ENCODE results near the gene EPHB1. TPM values are rescaled to one million over a fixed set of nuclear protein-coding genes. Genes with fewer than 3 reads are reported as not detected.

Gene EPHB1
- total RNA-seq, 1 donor from 2014 or later: 0.86 TPM

- peak; percentile 50 for DNase-seq (ENCODE audit: low read depth)
Measured at GRCh38 chr3:134846911-134847317, 51.9 kb downstream of the EPHB1 start.

- DNase-seq (ENCODE audit: low read depth): no peak
Measured at GRCh38 chr3:134847349-134847748, 52.3 kb downstream of the EPHB1 start.

- no peak for DNase-seq (ENCODE audit: low read depth)
Measured at GRCh38 chr3:134849561-134849960, 54.5 kb downstream of the EPHB1 start.

GRCh38 chr3:134850761-134851160, 55.7 kb downstream of the EPHB1 start:
- DNase-seq (ENCODE audit: low read depth): no peak

GRCh38 chr3:134852132-134852531, 57.1 kb downstream of the EPHB1 start:
- no peak for DNase-seq (ENCODE audit: low read depth)

- DNase-seq (ENCODE audit: low read depth): no peak
Measured at GRCh38 chr3:134852893-134853351, 57.9 kb downstream of the EPHB1 start.

GRCh38 chr3:134854254-134854653, 59.2 kb downstream of the EPHB1 start:
- DNase-seq (ENCODE audit: low read depth): no peak

GRCh38 chr3:134857356-134857755, 62.3 kb downstream of the EPHB1 start:
- DNase-seq (ENCODE audit: low read depth): no peak

- DNase-seq (ENCODE audit: low read depth): no peak
Measured at GRCh38 chr3:134857776-134858362, 62.8 kb downstream of the EPHB1 start.

- DNase-seq (ENCODE audit: low read depth): no peak
Measured at GRCh38 chr3:134858441-134859035, 63.5 kb downstream of the EPHB1 start.

- no peak for DNase-seq (ENCODE audit: low read depth)
Measured at GRCh38 chr3:134859341-134859740, 64.3 kb downstream of the EPHB1 start.

GRCh38 chr3:134860141-134860540, 65.1 kb downstream of the EPHB1 start:
- DNase-seq (ENCODE audit: low read depth): peak; percentile 29

GRCh38 chr3:134863915-134864314, 68.9 kb downstream of the EPHB1 start:
- no peak for DNase-seq (ENCODE audit: low read depth)

GRCh38 chr3:134864636-134865035, 69.6 kb downstream of the EPHB1 start:
- no peak for DNase-seq (ENCODE audit: low read depth)

GRCh38 chr3:134867277-134867676, 72.2 kb downstream of the EPHB1 start:
- DNase-seq (ENCODE audit: low read depth): no peak

- no peak for DNase-seq (ENCODE audit: low read depth)
Measured at GRCh38 chr3:134869153-134869726, 74.2 kb downstream of the EPHB1 start.

GRCh38 chr3:134871818-134872217, 76.8 kb downstream of the EPHB1 start:
- no peak for DNase-seq (ENCODE audit: low read depth)

- DNase-seq (ENCODE audit: low read depth): no peak
Measured at GRCh38 chr3:134872440-134873388, 77.7 kb downstream of the EPHB1 start.

- DNase-seq (ENCODE audit: low read depth): no peak
Measured at GRCh38 chr3:134873789-134874188, 78.7 kb downstream of the EPHB1 start.

GRCh38 chr3:134874737-134875413, 79.8 kb downstream of the EPHB1 start:
- DNase-seq (ENCODE audit: low read depth): peak; percentile 5

GRCh38 chr3:134876836-134877235, 81.8 kb downstream of the EPHB1 start:
- no peak for DNase-seq (ENCODE audit: low read depth)

All from myocyte (in vitro differentiated cells).